Progenitor cell of endocrine pancreas (in vitro differentiated cells): Measurements from ENCODE around the gene ANGPTL3. TPM values are rescaled to one million over a fixed set of nuclear protein-coding genes. Genes with fewer than 3 reads are reported as not detected.

Experiments
- DNase-seq: peaks from one replicate; pipeline ENCODE4 v3.0.0; 2021; ENCODE audit warnings: low spot score; ENCODE audit not compliant: unreplicated experiment
- H3K27ac Mint-ChIP-seq: 2 replicates; pipeline ENCODE4 v1.8.0; 2021; ENCODE audit warnings: mild to moderate bottlenecking, moderate library complexity, mixed read lengths
- H3K27me3 Mint-ChIP-seq: 2 replicates; pipeline ENCODE4 v1.8.0; 2021; ENCODE audit warnings: mixed read lengths
- H3K36me3 Mint-ChIP-seq: 2 replicates; pipeline ENCODE4 v1.8.0; 2022; ENCODE audit warnings: mixed read lengths; ENCODE audit not compliant: insufficient read depth
- H3K4me1 Mint-ChIP-seq: 2 replicates; pipeline ENCODE4 v1.8.0; 2021; ENCODE audit warnings: low read depth, mixed read lengths
- H3K4me3 Mint-ChIP-seq: 2 replicates; pipeline ENCODE4 v1.8.0; 2021; ENCODE audit warnings: low read depth, mild to moderate bottlenecking, moderate library complexity, mixed read lengths
- H3K9me3 Mint-ChIP-seq: 2 replicates; pipeline ENCODE4 v1.8.0; 2021; ENCODE audit warnings: low read depth, mixed read lengths
- CTCF ChIP-seq: fragments of 200-600 bp; sonication (generic); IDR thresholded peaks from one replicate; pipeline ENCODE4 v1.5.0; 2021; ENCODE audit warnings: antibody characterized with exemption, mild to moderate bottlenecking; ENCODE audit not compliant: unreplicated experiment
- total RNA-seq: library from RNA; stranded (reverse); gene quantifications from 2 replicates; pipeline ENCODE4 v1.2.1, GENCODE V29; 2021

The ANGPTL3 gene
- total RNA-seq, 1 donor from 2014 or later, result 0.48 TPM

- no peak overlapping the region for H3K4me3 Mint-ChIP-seq
- no peak for DNase-seq
- H3K27me3 Mint-ChIP-seq, result no peaks in the 10 kb centered on the region
- no peaks in the 10 kb centered on the region for H3K9me3 Mint-ChIP-seq
- no peak overlapping the region for H3K27ac Mint-ChIP-seq
- H3K4me1 Mint-ChIP-seq, result peaks cover 16% of the 10 kb centered on the region
- peaks cover 33% of the 10 kb centered on the region for H3K36me3 Mint-ChIP-seq
- no peak for TF ChIP-seq CTCF
Measured at GRCh38 chr1:62585469-62586155, 11.7 kb upstream of the ANGPTL3 start.

DNA sequence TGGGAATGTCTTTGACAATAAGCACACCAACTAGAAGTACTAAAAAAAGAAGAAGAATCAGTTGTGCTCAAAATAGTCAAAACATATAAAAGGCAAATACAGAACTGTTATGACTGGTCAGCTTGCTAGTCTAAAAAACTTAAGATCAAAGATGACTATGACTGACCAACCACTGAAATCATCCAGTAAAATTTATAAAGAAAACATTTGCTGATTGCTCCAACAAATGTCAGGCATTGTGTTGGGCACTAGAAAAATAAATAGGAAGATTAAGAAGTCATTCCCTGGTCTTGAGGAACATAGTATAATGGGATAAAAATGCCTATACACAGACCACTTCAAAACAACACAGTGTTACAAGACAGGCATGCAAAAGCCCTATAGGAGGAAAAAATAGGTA lies 9.3 kb upstream of the ANGPTL3 start:
- DNase-seq, result no peak
- H3K36me3 Mint-ChIP-seq, result peaks cover 29% of the 10 kb centered on the region
- H3K9me3 Mint-ChIP-seq, result peaks cover 5% of the 10 kb centered on the region
- H3K4me3 Mint-ChIP-seq, result no peak overlapping the region
- H3K27me3 Mint-ChIP-seq, result no peaks in the 10 kb centered on the region
- H3K4me1 Mint-ChIP-seq, result peaks cover 18% of the 10 kb centered on the region
- no peak overlapping the region for H3K27ac Mint-ChIP-seq
- TF ChIP-seq CTCF, result no peak

- no peaks in the 10 kb centered on the region for H3K27me3 Mint-ChIP-seq
- H3K36me3 Mint-ChIP-seq, result peaks cover 27% of the 10 kb centered on the region
- H3K9me3 Mint-ChIP-seq, result peaks cover 5% of the 10 kb centered on the region
- no peak for DNase-seq
- H3K4me3 Mint-ChIP-seq, result no peak overlapping the region
- H3K27ac Mint-ChIP-seq, result no peak overlapping the region
- peaks cover 19% of the 10 kb centered on the region for H3K4me1 Mint-ChIP-seq
- TF ChIP-seq CTCF, result no peak
Measured at GRCh38 chr1:62589321-62589720, 8.0 kb upstream of the ANGPTL3 start.

- Mint-ChIP-seq H3K4me3 (no peak overlapping the region), H3K27me3 (no peaks in the 10 kb centered on the region), H3K9me3 (peaks cover 5% of the 10 kb centered on the region)
Measured at GRCh38 chr1:62590255-62590969, 6.9 kb upstream of the ANGPTL3 start.

GRCh38 chr1:62590970-62591368 lies 6.4 kb upstream of the ANGPTL3 start:
- Mint-ChIP-seq H3K4me3 (no peak overlapping the region), H3K9me3 (peaks cover 5% of the 10 kb centered on the region), H3K27me3 (no peaks in the 10 kb centered on the region), H3K27ac (no peak overlapping the region), H3K4me1 (peaks cover 13% of the 10 kb centered on the region), H3K36me3 (peaks cover 14% of the 10 kb centered on the region)
- TF ChIP-seq CTCF, result no peak
- no peak for DNase-seq

More at GRCh38 chr1:62590255-62590969, 6.9 kb upstream of the ANGPTL3 start:
- peaks cover 19% of the 10 kb centered on the region for H3K4me1 Mint-ChIP-seq
- H3K36me3 Mint-ChIP-seq, result peaks cover 19% of the 10 kb centered on the region
- peak overlapping the region; percentile 16 for H3K27ac Mint-ChIP-seq
- TF ChIP-seq CTCF, result no peak
- DNase-seq, result no peak
